MM.1S (cell line): Measurements from ENCODE around the gene DND1.

Experiments
- DNase-seq: peaks from one replicate; pipeline ENCODE4 v3.0.0-alpha.2; 2015
- H2AFZ ChIP-seq: fragments of 300-600 bp; sonication (generic); 2 replicates; pipeline ENCODE4 v1.6.0; 2016; ENCODE audit warnings: antibody characterized with exemption, low read length
- H3F3A ChIP-seq: fragments of 300-600 bp; sonication (generic); 2 replicates; pipeline ENCODE4 v1.6.1; 2016; ENCODE audit warnings: mild to moderate bottlenecking, antibody characterized with exemption, low read length, moderate library complexity, mixed read lengths; ENCODE audit not compliant: insufficient read depth
- H3K27ac ChIP-seq: fragments of 300-600 bp; sonication (generic); 2 replicates; pipeline ENCODE4 v1.5.1; 2016; ENCODE audit warnings: mild to moderate bottlenecking, low read length
- H3K27me3 ChIP-seq: fragments of 300-600 bp; sonication (generic); replicated peaks from 2 replicates; pipeline ENCODE4 v1.6.0; 2016; ENCODE audit warnings: low read length; ENCODE audit not compliant: insufficient read depth
- H3K36me3 ChIP-seq: fragments of 300-600 bp; sonication (generic); replicated peaks from 2 replicates; pipeline ENCODE4 v1.6.1; 2016; ENCODE audit warnings: mild to moderate bottlenecking, low read length, mixed read lengths; ENCODE audit not compliant: insufficient read depth
- H3K4me1 ChIP-seq: fragments of 300-600 bp; sonication (generic); 2 replicates; pipeline ENCODE4 v1.6.1; 2016; ENCODE audit warnings: low read length, mixed read lengths
- H3K4me2 ChIP-seq: fragments of 300-600 bp; sonication (generic); 2 replicates; pipeline ENCODE4 v1.6.0; 2016; ENCODE audit warnings: low read depth, low read length
- H3K4me3 ChIP-seq: fragments of 300-600 bp; sonication (generic); 2 replicates; pipeline ENCODE4 v1.5.1; 2016; ENCODE audit warnings: low read length, mixed read lengths
- H3K79me2 ChIP-seq: fragments of 300-600 bp; sonication (generic); 2 replicates; pipeline ENCODE4 v1.6.1; 2016; ENCODE audit warnings: mixed run types, low read length, mixed read lengths
- H3K9ac ChIP-seq: fragments of 300-600 bp; sonication (generic); 2 replicates; pipeline ENCODE4 v1.6.1; 2016; ENCODE audit warnings: low read length, mixed read lengths
- H3K9me2 ChIP-seq: fragments of 300-600 bp; sonication (generic); replicated peaks from 2 replicates; pipeline ENCODE4 v1.6.1; 2016; ENCODE audit warnings: mild to moderate bottlenecking, low read length, mixed read lengths; ENCODE audit not compliant: insufficient read depth
- H3K9me3 ChIP-seq: fragments of 300-600 bp; sonication (generic); replicated peaks from 2 replicates; pipeline ENCODE4 v1.6.1; 2016; ENCODE audit warnings: mild to moderate bottlenecking, low read length, mixed read lengths; ENCODE audit not compliant: insufficient read depth
- H4K20me1 ChIP-seq: fragments of 300-600 bp; sonication (generic); 2 replicates; pipeline ENCODE4 v1.6.1; 2016; ENCODE audit warnings: mild to moderate bottlenecking, low read length, moderate library complexity, mixed read lengths; ENCODE audit not compliant: insufficient read depth
- EZH2 ChIP-seq: fragments of 300-600 bp; sonication (generic); optimal IDR thresholded peaks from 2 replicates; pipeline ENCODE3; 2017; ENCODE audit warnings: low read depth, mild to moderate bottlenecking, antibody characterized with exemption, low read length, mixed read lengths
- EZH2phosphoT487 ChIP-seq: fragments of 300-600 bp; sonication (generic); IDR thresholded peaks from 2 replicates; pipeline ENCODE4 v1.6.1; 2018; ENCODE audit warnings: antibody characterized with exemption, low read length
- TF ChIP-seq, protein P1 (sequence below): fragments of 300-600 bp; sonication (generic); IDR thresholded peaks from 2 replicates; pipeline ENCODE4 v1.5.1; 2016; ENCODE audit warnings: antibody characterized with exemption, low read length, mixed read lengths

The DND1 gene

DNA sequence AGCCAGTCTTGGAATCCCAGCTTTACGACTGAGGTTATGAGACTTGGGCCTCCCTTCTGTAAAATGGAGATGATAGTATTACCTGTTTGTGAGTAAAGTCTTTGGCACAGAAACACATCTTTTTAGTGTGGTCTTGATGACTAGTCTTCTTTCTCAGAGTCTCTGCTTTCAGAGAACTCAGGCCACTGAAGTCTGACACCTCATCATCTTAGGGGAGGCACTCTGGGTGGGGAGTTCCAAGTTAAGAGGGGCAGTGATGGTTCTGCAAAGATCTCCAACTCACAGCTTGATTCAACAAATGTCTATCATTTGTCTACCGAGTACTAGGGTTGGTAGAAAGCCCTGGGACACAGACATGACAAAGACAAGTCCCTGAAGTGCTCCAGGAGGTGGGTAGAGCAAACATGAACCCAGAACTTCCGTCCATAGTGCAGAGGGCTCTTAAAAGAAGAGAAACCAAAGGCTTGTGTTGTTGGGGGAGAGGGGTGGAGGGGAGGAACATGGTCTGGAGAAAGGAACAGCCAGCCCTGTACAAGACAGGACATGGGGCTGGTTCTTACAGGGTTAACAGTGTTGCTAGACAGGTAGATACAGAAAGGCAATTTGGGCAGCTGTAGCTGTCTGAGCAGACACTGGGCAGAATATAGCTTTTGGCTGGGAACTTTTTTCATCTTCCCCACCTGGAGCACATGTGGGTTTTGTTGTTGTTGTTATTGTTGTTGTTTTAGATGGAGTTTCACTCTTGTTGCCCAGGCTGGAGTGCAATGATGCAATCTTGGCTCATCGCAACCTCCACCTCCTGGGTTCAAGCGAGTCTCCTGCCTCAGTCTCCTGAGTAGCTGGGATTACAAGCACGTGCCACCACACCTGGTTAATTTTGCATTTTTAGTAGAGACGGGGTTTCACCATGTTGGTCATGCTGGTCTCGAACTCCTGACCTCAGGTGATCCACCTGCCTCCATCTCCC lies 37.8 kb downstream of the DND1 start:
- H2AFZ ChIP-seq = 0 out of 2 replicates have a peak overlapping the region, but pooled peaks have one; percentile 23
- TF ChIP-seq EZH2phosphoT487 (no peak), EZH2 (no peak)
- TF ChIP-seq, protein P1, sequence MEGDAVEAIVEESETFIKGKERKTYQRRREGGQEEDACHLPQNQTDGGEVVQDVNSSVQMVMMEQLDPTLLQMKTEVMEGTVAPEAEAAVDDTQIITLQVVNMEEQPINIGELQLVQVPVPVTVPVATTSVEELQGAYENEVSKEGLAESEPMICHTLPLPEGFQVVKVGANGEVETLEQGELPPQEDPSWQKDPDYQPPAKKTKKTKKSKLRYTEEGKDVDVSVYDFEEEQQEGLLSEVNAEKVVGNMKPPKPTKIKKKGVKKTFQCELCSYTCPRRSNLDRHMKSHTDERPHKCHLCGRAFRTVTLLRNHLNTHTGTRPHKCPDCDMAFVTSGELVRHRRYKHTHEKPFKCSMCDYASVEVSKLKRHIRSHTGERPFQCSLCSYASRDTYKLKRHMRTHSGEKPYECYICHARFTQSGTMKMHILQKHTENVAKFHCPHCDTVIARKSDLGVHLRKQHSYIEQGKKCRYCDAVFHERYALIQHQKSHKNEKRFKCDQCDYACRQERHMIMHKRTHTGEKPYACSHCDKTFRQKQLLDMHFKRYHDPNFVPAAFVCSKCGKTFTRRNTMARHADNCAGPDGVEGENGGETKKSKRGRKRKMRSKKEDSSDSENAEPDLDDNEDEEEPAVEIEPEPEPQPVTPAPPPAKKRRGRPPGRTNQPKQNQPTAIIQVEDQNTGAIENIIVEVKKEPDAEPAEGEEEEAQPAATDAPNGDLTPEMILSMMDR = no peak
- H3K9me2 ChIP-seq = no peaks in the 10 kb centered on the region
- H3K36me3 ChIP-seq = no peaks in the 10 kb centered on the region
- H3K4me1 ChIP-seq = peaks cover 7% of the 10 kb centered on the region; the same call in 1 of the 2 replicates
- H3F3A ChIP-seq = peaks cover 8% of the 10 kb centered on the region
- no peaks in the 10 kb centered on the region for H4K20me1 ChIP-seq
- H3K9me3 ChIP-seq = no peaks in the 10 kb centered on the region
- no peak overlapping the region for H3K4me2 ChIP-seq
- no peak overlapping the region for H3K27ac ChIP-seq
- H3K79me2 ChIP-seq = peaks cover 8% of the 10 kb centered on the region; the same call in 1 of the 2 replicates
- H3K4me3 ChIP-seq = no peak overlapping the region
- 0 out of 2 replicates have a peak, but pooled peaks cover 6% of the 10 kb centered on the region for H3K27me3 ChIP-seq
- H3K9ac ChIP-seq = no peak overlapping the region
- DNase-seq = no peak

DNA sequence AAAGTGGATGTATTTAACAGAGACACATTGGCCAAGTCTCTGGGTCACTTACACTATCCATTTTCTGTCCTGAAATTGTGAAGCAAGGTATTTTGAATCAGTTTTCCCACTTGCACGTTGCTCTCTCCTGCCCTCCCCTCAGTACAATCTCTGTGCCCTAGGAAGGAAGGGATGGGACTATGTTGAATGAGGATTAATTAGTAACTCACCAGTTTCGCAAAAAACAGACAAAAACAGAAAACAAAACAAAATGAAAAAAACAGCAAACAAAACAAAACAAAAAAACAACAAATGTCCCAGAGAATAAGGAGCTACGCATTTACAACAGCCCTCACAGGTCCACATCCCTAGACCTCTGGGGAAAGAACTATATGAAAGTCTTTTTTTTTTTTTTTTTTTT lies 39.3 kb downstream of the DND1 start:
- no peak overlapping the region for H2AFZ ChIP-seq
- 0 out of 2 replicates have a peak, but pooled peaks cover 2% of the 10 kb centered on the region for H3K4me1 ChIP-seq
- no peaks in the 10 kb centered on the region for H4K20me1 ChIP-seq
- no peak overlapping the region for H3K4me3 ChIP-seq
- 0 out of 2 replicates have a peak, but pooled peaks cover 6% of the 10 kb centered on the region for H3K27me3 ChIP-seq
- no peaks in the 10 kb centered on the region for H3K36me3 ChIP-seq
- no peak for DNase-seq
- no peak overlapping the region for H3K9ac ChIP-seq
- TF ChIP-seq EZH2 (no peak), EZH2phosphoT487 (no peak)
- TF ChIP-seq, protein P1 = no peak
- H3K9me3 ChIP-seq = no peaks in the 10 kb centered on the region
- H3K9me2 ChIP-seq = no peaks in the 10 kb centered on the region
- no peak overlapping the region for H3K27ac ChIP-seq
- H3K4me2 ChIP-seq = no peak overlapping the region
- no peaks in the 10 kb centered on the region for H3K79me2 ChIP-seq
- H3F3A ChIP-seq = peaks cover 8% of the 10 kb centered on the region

DNA sequence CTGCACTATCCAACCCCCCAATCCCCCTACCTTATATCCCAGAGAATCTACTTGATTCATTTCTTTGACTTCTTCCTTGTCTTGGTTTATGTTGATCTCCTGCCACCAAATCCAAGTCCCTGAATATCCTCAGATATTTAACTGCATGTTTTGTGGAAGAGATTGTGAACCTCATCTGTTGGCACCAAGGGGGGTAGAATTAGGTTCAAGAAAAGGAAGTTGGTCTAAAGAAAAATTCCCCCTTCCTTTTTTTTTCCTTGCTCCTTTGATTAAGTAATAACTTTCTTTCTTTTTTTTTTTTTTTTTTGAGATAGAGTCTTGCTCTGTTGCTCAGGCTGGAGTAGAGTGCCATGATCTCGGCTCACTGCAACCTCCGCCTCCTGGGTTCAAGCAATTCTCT lies 39.9 kb downstream of the DND1 start:
- H3K9me2 ChIP-seq = no peaks in the 10 kb centered on the region
- no peaks in the 10 kb centered on the region for H3K9me3 ChIP-seq
- no peaks in the 10 kb centered on the region for H4K20me1 ChIP-seq
- H3K27ac ChIP-seq = no peak overlapping the region
- H3K9ac ChIP-seq = no peak overlapping the region
- H3K79me2 ChIP-seq = no peaks in the 10 kb centered on the region
- H3K4me2 ChIP-seq = peak overlapping the region; percentile 88; the same call in 1 of the 2 replicates
- no peak overlapping the region for H2AFZ ChIP-seq
- 0 out of 2 replicates have a peak, but pooled peaks cover 6% of the 10 kb centered on the region for H3K27me3 ChIP-seq
- TF ChIP-seq EZH2 = no peak
- no peak for TF ChIP-seq EZH2phosphoT487
- TF ChIP-seq, protein P1 = no peak
- peaks cover 8% of the 10 kb centered on the region for H3F3A ChIP-seq
- 0 out of 2 replicates have a peak, but pooled peaks cover 2% of the 10 kb centered on the region for H3K4me1 ChIP-seq
- H3K36me3 ChIP-seq = no peaks in the 10 kb centered on the region
- DNase-seq = no peak
- no peak overlapping the region for H3K4me3 ChIP-seq
